ENCODE measurements around the gene NEIL1. TPM values are rescaled to one million over a fixed set of nuclear protein-coding genes. Genes with fewer than 3 reads are reported as not detected.

Gene NEIL1
- total RNA-seq, 2 experiments from 2014 or later: 99.5 to 159 TPM

DNA sequence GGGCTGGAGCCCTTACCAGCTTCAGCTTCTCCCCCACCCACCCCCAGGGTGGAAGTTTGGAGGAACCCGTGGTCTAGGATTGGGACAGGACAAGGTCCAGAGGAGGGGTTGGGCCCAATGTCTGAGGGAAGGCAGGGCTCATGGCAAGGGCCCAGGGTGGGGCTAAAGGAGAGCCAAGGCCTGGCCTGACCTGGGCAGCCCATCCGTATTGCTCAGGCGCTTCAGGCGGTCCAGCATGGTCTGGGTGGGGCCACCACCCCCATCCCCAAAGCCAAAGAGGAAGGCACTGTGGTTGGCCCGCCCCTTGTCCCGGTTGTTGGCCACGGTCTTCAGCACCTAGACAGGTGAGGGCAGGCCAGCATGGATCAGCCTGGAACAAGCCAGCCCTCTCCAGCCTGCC is 14.0 kb downstream of the NEIL1 start:
- H3K4me3 ChIP-seq (ENCODE audit: low read depth, low read length, poor library complexity, severe bottlenecking): no peak overlapping the region
- no TSS peak for BruUV-seq (replicated peaks)
- no peaks in the 10 kb centered on the region for H3K9me2 ChIP-seq (ENCODE audit: insufficient read depth, low read length)
- no peak overlapping the region for H2AFZ ChIP-seq (ENCODE audit: low read length)
- H3K79me2 ChIP-seq (ENCODE audit: insufficient read depth, low read depth, low read length): no peaks in the 10 kb centered on the region
- peaks cover 31% of the 10 kb centered on the region for H3K36me3 ChIP-seq (ENCODE audit: insufficient read depth, low read length)
- H4K20me1 ChIP-seq (ENCODE audit: insufficient read depth, low read length): no peaks in the 10 kb centered on the region
- no peak for DNase-seq (ENCODE audit: low spot score)
- no peaks in the 10 kb centered on the region for H3K4me1 ChIP-seq (ENCODE audit: insufficient read depth, low read length, poor library complexity, severe bottlenecking)
- H3K9me3 ChIP-seq (ENCODE audit: low read length): no peaks in the 10 kb centered on the region
- TF ChIP-seq EZH2phosphoT487 (IDR thresholded peaks at IDR 0.05; ENCODE audit: borderline replicate concordance, low read depth, low read length): no peak
- TF ChIP-seq, protein P1, sequence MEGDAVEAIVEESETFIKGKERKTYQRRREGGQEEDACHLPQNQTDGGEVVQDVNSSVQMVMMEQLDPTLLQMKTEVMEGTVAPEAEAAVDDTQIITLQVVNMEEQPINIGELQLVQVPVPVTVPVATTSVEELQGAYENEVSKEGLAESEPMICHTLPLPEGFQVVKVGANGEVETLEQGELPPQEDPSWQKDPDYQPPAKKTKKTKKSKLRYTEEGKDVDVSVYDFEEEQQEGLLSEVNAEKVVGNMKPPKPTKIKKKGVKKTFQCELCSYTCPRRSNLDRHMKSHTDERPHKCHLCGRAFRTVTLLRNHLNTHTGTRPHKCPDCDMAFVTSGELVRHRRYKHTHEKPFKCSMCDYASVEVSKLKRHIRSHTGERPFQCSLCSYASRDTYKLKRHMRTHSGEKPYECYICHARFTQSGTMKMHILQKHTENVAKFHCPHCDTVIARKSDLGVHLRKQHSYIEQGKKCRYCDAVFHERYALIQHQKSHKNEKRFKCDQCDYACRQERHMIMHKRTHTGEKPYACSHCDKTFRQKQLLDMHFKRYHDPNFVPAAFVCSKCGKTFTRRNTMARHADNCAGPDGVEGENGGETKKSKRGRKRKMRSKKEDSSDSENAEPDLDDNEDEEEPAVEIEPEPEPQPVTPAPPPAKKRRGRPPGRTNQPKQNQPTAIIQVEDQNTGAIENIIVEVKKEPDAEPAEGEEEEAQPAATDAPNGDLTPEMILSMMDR (conservative IDR thresholded peaks at IDR 0.05; ENCODE audit: low read length): no peak
- CTCF ChIA-PET (ENCODE audit: unreplicated experiment): no interaction called here
- POLR2A ChIA-PET: no interaction called here
- no peak overlapping the region for H3K27ac ChIP-seq (ENCODE audit: low read depth, low read length, poor library complexity, severe bottlenecking)
- no peak overlapping the region for H3K4me2 ChIP-seq (ENCODE audit: low read length)
- intact Hi-C loops (cut with micrococcal nuclease; ENCODE audit: unreplicated experiment): no loop called here

DNA sequence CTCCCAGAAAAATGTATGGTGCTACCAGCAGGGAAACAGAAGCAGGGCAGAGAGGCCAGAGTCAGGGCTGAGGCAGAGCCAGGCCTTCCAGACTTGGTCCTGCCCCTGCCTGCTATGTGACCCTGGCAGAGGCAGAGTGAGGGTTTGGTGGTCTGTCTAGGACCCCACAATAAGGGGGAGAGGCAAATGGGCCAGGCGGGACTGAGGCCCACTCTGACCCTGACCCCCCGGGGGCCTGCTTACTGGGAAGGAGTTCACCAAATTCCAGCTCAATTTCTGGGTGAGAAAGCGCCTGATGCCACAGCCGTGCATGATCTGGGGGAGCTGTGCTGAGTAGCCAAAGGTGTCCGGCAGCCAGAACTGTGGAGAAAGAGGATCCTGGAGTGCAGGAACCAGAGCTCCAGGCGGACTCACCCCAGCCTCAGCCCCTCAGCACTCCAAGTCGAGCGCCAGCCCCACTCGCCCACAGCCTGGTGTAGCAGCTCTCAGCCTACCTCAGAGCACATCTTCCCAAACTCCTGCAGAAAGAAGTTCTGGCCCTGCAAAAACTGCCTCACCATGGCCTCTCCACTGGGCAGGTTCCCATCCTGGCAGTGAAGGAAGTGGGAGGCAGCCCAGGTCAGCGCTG is 14.6 kb downstream of the NEIL1 start:
- peaks cover 32% of the 10 kb centered on the region; the same call in 1 of the 2 replicates for H3K36me3 ChIP-seq (ENCODE audit: insufficient read depth, low read length)
- no peaks in the 10 kb centered on the region for H3K9me3 ChIP-seq (ENCODE audit: low read length)
- H4K20me1 ChIP-seq (ENCODE audit: insufficient read depth, low read length): no peaks in the 10 kb centered on the region
- no peaks in the 10 kb centered on the region for H3K4me1 ChIP-seq (ENCODE audit: insufficient read depth, low read length, poor library complexity, severe bottlenecking)
- H3K27ac ChIP-seq (ENCODE audit: low read depth, low read length, poor library complexity, severe bottlenecking): no peak overlapping the region
- no peak overlapping the region for H3K4me2 ChIP-seq (ENCODE audit: low read length)
- intact Hi-C loops (cut with micrococcal nuclease; ENCODE audit: unreplicated experiment): no loop called here
- H2AFZ ChIP-seq (ENCODE audit: low read length): no peak overlapping the region
- no peak for DNase-seq (ENCODE audit: low spot score)
- no TSS peak for BruUV-seq (replicated peaks)
- CTCF ChIA-PET (ENCODE audit: unreplicated experiment): no interaction called here
- no peaks in the 10 kb centered on the region for H3K79me2 ChIP-seq (ENCODE audit: insufficient read depth, low read depth, low read length)
- no peaks in the 10 kb centered on the region for H3K9me2 ChIP-seq (ENCODE audit: insufficient read depth, low read length)
- POLR2A ChIA-PET: no interaction called here
- H3K4me3 ChIP-seq (ENCODE audit: low read depth, low read length, poor library complexity, severe bottlenecking): no peak overlapping the region
- TF ChIP-seq EZH2phosphoT487 (IDR thresholded peaks at IDR 0.05; ENCODE audit: borderline replicate concordance, low read depth, low read length): no peak
- TF ChIP-seq, protein P1 (conservative IDR thresholded peaks at IDR 0.05; ENCODE audit: low read length): no peak

DNA sequence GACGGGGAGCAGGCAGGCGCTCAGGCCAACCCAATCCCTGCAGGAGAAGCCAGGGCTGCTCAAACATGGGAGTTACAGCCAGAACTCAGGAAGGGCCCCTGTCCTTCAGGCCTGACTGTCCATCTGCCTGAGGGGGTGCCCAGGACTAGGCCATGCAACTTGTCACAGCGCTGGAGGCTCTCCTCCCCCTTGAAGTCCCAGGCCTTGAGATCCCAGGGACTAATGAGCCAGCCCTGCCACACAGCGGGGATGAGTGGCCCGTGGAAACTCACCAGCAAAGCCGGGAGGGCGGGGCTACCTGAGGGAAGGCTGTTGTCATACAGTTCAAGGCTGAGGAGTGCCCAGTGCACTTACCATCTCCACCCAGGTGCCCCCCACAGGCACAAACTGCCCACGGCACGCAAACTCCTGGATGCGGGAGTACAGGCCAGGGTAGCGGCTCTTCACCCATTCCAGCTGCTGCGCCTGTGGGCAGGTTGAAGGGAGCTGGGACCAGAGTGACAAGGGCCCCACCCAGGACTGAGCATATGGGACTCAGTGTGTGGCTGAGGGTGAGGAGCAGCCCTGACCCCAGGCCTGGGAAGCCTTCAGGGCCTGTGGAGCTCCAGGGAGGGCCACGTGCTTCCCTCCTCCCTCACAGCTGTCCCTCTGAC is 15.3 kb downstream of the NEIL1 start:
- peaks cover 33% of the 10 kb centered on the region; the same call in 1 of the 2 replicates for H3K36me3 ChIP-seq (ENCODE audit: insufficient read depth, low read length)
- no peak overlapping the region for H3K27ac ChIP-seq (ENCODE audit: low read depth, low read length, poor library complexity, severe bottlenecking)
- no peaks in the 10 kb centered on the region for H3K9me3 ChIP-seq (ENCODE audit: low read length)
- BruUV-seq (replicated peaks): no TSS peak
- no peaks in the 10 kb centered on the region for H4K20me1 ChIP-seq (ENCODE audit: insufficient read depth, low read length)
- no peak overlapping the region for H3K4me3 ChIP-seq (ENCODE audit: low read depth, low read length, poor library complexity, severe bottlenecking)
- H3K79me2 ChIP-seq (ENCODE audit: insufficient read depth, low read depth, low read length): no peaks in the 10 kb centered on the region
- H2AFZ ChIP-seq (ENCODE audit: low read length): no peak overlapping the region
- H3K9me2 ChIP-seq (ENCODE audit: insufficient read depth, low read length): no peaks in the 10 kb centered on the region
- H3K4me2 ChIP-seq (ENCODE audit: low read length): no peak overlapping the region
- POLR2A ChIA-PET: no interaction called here
- CTCF ChIA-PET (ENCODE audit: unreplicated experiment): no interaction called here
- DNase-seq (ENCODE audit: low spot score): no peak
- TF ChIP-seq, protein P1 (conservative IDR thresholded peaks at IDR 0.05; ENCODE audit: low read length): no peak
- no peak for TF ChIP-seq EZH2phosphoT487 (IDR thresholded peaks at IDR 0.05; ENCODE audit: borderline replicate concordance, low read depth, low read length)
- intact Hi-C loops (cut with micrococcal nuclease; ENCODE audit: unreplicated experiment): no loop called here
- peaks cover 4% of the 10 kb centered on the region for H3K4me1 ChIP-seq (ENCODE audit: insufficient read depth, low read length, poor library complexity, severe bottlenecking)
